GM12878 (cell line): ENCODE data around the gene CPT1C. TPM values are rescaled to one million over a fixed set of nuclear protein-coding genes. Genes with fewer than 3 reads are reported as not detected.

Experiments used
- ATAC-seq: fragments of 200-7000 bp; cut with Tn5 transposase; 3 replicates; pipeline ENCODE4 v1.9.1; 2020; ENCODE audit warnings: mild to moderate bottlenecking, moderate library complexity
- BruUV-seq: library from RNA; stranded (reverse); fragments of 400-500 nt; replicated peaks from 2 replicates; lab custom pipeline; 2021; lab: Mats Ljungman, UMichigan
- CTCF ChIA-PET: fragments of 300-600 bp; sonication (Branson Sonifier 250); formaldehyde crosslinking; extraction: SDS; loops from one replicate; lab custom pipeline; 2021; ENCODE audit warnings: inconsistent platforms; lab: Yijun Ruan, JAX
- POLR2A ChIA-PET: fragments of 350-600 bp; formaldehyde crosslinking; extraction: SDS; loops from one replicate; lab custom pipeline; 2021; ENCODE audit warnings: inconsistent platforms; lab: Charles Lee
- RAD21 ChIA-PET: fragments of 300-600 bp; sonication (Branson Sonifier 250); formaldehyde crosslinking; loops from one replicate; lab custom pipeline; 2023; ENCODE audit warnings: antibody characterized with exemption; ENCODE audit not compliant: unreplicated experiment; lab: Charles Lee
- SMC1A ChIA-PET: fragments of 300-600 bp; sonication (Branson Sonifier 250); formaldehyde crosslinking; loops from one replicate; lab custom pipeline; 2023; ENCODE audit not compliant: unreplicated experiment, uncharacterized antibody; lab: Charles Lee
- DNase-seq: peaks from one replicate; pipeline ENCODE4 v3.0.0-alpha.2; 2011; ENCODE audit warnings: low read depth, low spot score
- FAIRE-seq: peaks from 3 replicates; lab custom pipeline; 2011; peaks lifted over from hg19 to GRCh38; lab: Jason Lieb, UNC
- H2AFZ ChIP-seq: 2 replicates; pipeline ENCODE4 v1.6.0; 2011; ENCODE audit warnings: low read depth, low read length, control low read depth; ENCODE audit not compliant: control insufficient read depth
- H3K27ac ChIP-seq: 2 replicates; pipeline ENCODE4 v1.5.1; 2011; ENCODE audit warnings: control low read depth; ENCODE audit not compliant: control insufficient read depth, insufficient read depth
- H3K27me3 ChIP-seq, 2 experiments: replicated peaks in 1 of 2; 2 replicates each; pipeline versions ENCODE4 v1.6.0 to v1.6.1; 2011; ENCODE audit warnings: low read length in 1 of 2; ENCODE audit not compliant: control insufficient read depth in 2 of 2, insufficient read depth in 2 of 2
- H3K36me3 ChIP-seq, 2 experiments: 2 replicates each; pipeline ENCODE4 v1.5.1; 2011; ENCODE audit warnings: low read length in 1 of 2; ENCODE audit not compliant: control insufficient read depth in 2 of 2, insufficient read depth in 2 of 2
- H3K4me1 ChIP-seq: 2 replicates; pipeline ENCODE4 v1.6.1; 2011; ENCODE audit warnings: mild to moderate bottlenecking, low read length, moderate library complexity, mixed read lengths; ENCODE audit not compliant: control insufficient read depth, insufficient read depth
- H3K4me2 ChIP-seq: 2 replicates; pipeline ENCODE4 v1.6.0; 2011; ENCODE audit warnings: control low read depth; ENCODE audit not compliant: control insufficient read depth, insufficient read depth
- H3K4me3 ChIP-seq: fragments of 200-600 bp; sonication (generic); 2 replicates; pipeline ENCODE4 v1.5.1; 2016
- H3K79me2 ChIP-seq: 2 replicates; pipeline ENCODE4 v1.6.0; 2011; ENCODE audit warnings: low read length; ENCODE audit not compliant: control insufficient read depth, insufficient read depth
- H3K9ac ChIP-seq: 2 replicates; pipeline ENCODE4 v1.8.0; 2011; ENCODE audit warnings: low read length, control low read depth, mixed read lengths; ENCODE audit not compliant: control insufficient read depth, insufficient read depth
- H3K9me3 ChIP-seq: replicated peaks from 3 replicates; pipeline ENCODE4 v1.5.1; 2011; ENCODE audit warnings: mild to moderate bottlenecking, low read length; ENCODE audit not compliant: control insufficient read depth, insufficient read depth
- H4K20me1 ChIP-seq: 2 replicates; pipeline ENCODE4 v1.6.0; 2011; ENCODE audit not compliant: control insufficient read depth, insufficient read depth
- ASH2L ChIP-seq: fragments of 300-600, 200-600 bp; sonication (generic); IDR thresholded peaks from 2 replicates; pipeline ENCODE4 v1.6.1; 2017; ENCODE audit warnings: low read depth, mild to moderate bottlenecking, borderline replicate concordance
- CHD1 ChIP-seq: IDR thresholded peaks from 2 replicates; pipeline ENCODE4 v1.6.1; 2012; ENCODE audit warnings: low read depth, low read length, improper control_type of control experiment
- CHD2 ChIP-seq: IDR thresholded peaks from 2 replicates; pipeline ENCODE4 v1.6.1; 2011; ENCODE audit warnings: low read depth, low read length, improper control_type of control experiment, borderline replicate concordance
- CREB1 ChIP-seq: IDR thresholded peaks from 2 replicates; pipeline ENCODE4 v1.6.1; 2012; ENCODE audit warnings: low read depth, mild to moderate bottlenecking, inconsistent platforms
- CTCF ChIP-seq, 3 experiments: IDR thresholded peaks in 2 of 3; conservative IDR thresholded peaks in 1 of 3; 2 replicates each; pipeline ENCODE4 v1.5.1; 2011; ENCODE audit warnings: low read depth in 3 of 3, low read length in 3 of 3, mild to moderate bottlenecking in 3 of 3, control low read depth in 2 of 3, moderate library complexity in 2 of 3, inconsistent platforms in 1 of 3, mixed read lengths in 1 of 3; ENCODE audit not compliant: control insufficient read depth in 2 of 3, insufficient read depth in 1 of 3; ENCODE audit errors: extremely low read depth in 1 of 3
- ETV6 ChIP-seq, 2 experiments: fragments of 450-650 bp in 1 of 2; IDR thresholded peaks in 1 of 2; conservative IDR thresholded peaks in 1 of 2; 2 replicates each; pipeline ENCODE4 v1.6.1; 2014; ENCODE audit warnings: antibody characterized with exemption in 1 of 2, borderline replicate concordance in 1 of 2, low read depth in 1 of 2, mild to moderate bottlenecking in 1 of 2, moderate library complexity in 1 of 2
- EZH2 ChIP-seq: IDR thresholded peaks from 2 replicates; pipeline ENCODE4 v1.6.1; 2012; ENCODE audit warnings: low read depth, mild to moderate bottlenecking, control low read depth, inconsistent platforms, low read length, borderline replicate concordance; ENCODE audit not compliant: control insufficient read depth
- HDGF ChIP-seq: fragments of 450-650 bp; IDR thresholded peaks from 2 replicates; pipeline ENCODE4 v1.6.1; 2016; ENCODE audit warnings: antibody characterized with exemption
- IRF5 ChIP-seq: fragments of 450-650 bp; IDR thresholded peaks from 2 replicates; pipeline ENCODE4 v1.6.1; 2017; ENCODE audit warnings: borderline replicate concordance
- JUNB ChIP-seq: IDR thresholded peaks from 2 replicates; pipeline ENCODE4 v1.6.1; 2016; ENCODE audit warnings: antibody characterized with exemption, mild to moderate bottlenecking
- LARP7 ChIP-seq: fragments of 450-650 bp; IDR thresholded peaks from 2 replicates; pipeline ENCODE4 v1.6.1; 2017; ENCODE audit warnings: mild to moderate bottlenecking
- NFYB ChIP-seq: IDR thresholded peaks from 2 replicates; pipeline ENCODE4 v1.6.1; 2011; ENCODE audit warnings: low read depth, mild to moderate bottlenecking, low read length, improper control_type of control experiment, moderate library complexity; ENCODE audit not compliant: insufficient read depth
- POLR2A ChIP-seq: IDR thresholded peaks from 2 replicates; pipeline ENCODE4 v1.6.1; 2011; ENCODE audit warnings: low read depth, mild to moderate bottlenecking, low read length
- REST ChIP-seq: IDR thresholded peaks from 2 replicates; pipeline ENCODE4 v1.6.1; 2012; ENCODE audit warnings: mild to moderate bottlenecking, low read depth, low read length
- RUNX3 ChIP-seq: IDR thresholded peaks from 2 replicates; pipeline ENCODE4 v1.6.1; 2012; ENCODE audit warnings: low read length, inconsistent platforms
- WGBS: methylation state at CpG from one replicate; pipeline ENCODE4 v1.1.6; 2016; ENCODE audit warnings: low lambda C conversion rate; ENCODE audit not compliant: insufficient replicate concordance, insufficient coverage; ENCODE audit errors: missing lambda C conversion rate; 5-methylcytosine and 5-hydroxymethylcytosine counted together
- in situ Hi-C: fragments of 300-500 bp; cut with MboI; formaldehyde crosslinking; loops from 9 replicates; pipeline ENCODE4 v1.14.3; 2018; ENCODE audit warnings: mixed read lengths
- intact Hi-C: fragments of 100-400 bp; cut with micrococcal nuclease; formaldehyde crosslinking; loops from one replicate; pipeline ENCODE4 v1.14.2; 2022; ENCODE audit not compliant: unreplicated experiment
- polyA plus RNA-seq, 11 experiments: library from polyadenylated mRNA; depleted of rRNA in 4 of 11; unstranded in 6 of 11; stranded (reverse) in 5 of 11; fragments of >200 nt; fragmentation: Nextera tagmentation in 4 of 11; fragmentation: Illumina TruSeq in 1 of 11; extraction: Ambion mirVana in 4 of 11; extraction: Trizol in 1 of 11; gene quantifications; 1 replicate in 1 of 11; 2 replicates in 10 of 11; pipeline versions ENCODE4 v1.2.1 to v1.2.3, GENCODE V29; 2011 to 2016; ENCODE audit warnings: inconsistent platforms in 2 of 11, missing spikeins in 2 of 11, low read depth in 1 of 11
- total RNA-seq, 4 experiments: library from RNA; depleted of rRNA in 3 of 4; stranded (reverse); fragments of >200 nt in 3 of 4; fragmentation: Illumina TruSeq in 1 of 4; extraction: Trizol in 1 of 4; gene quantifications; 2 replicates each; pipeline versions ENCODE4 v1.2.1 to v1.2.3, GENCODE V29; 2013 to 2021

Gene CPT1C
- total and polyA plus RNA-seq, 10 of the 15 experiments (the other 5 are each of a cell fraction or from before 2014, with no cell fraction given), result 0.04 to 0.56 (median 0.21) TPM; not detected in 3

GRCh38 chr19:49684251-49684982, 6.5 kb upstream of the CPT1C start:
- Histone ChIP-seq H3K79me2 (peaks cover 26% of the 10 kb centered on the region), H3K27ac (no peak overlapping the region), H4K20me1 (peaks cover 12% of the 10 kb centered on the region), H3K36me3 (peaks cover 24 to 48% of the 10 kb centered on the region in 2 experiments), H3K9ac (no peak overlapping the region), H3K4me2 (no peak overlapping the region), H3K9me3 (no peaks in the 10 kb centered on the region), H3K4me3 (no peak overlapping the region), H2AFZ (no peak overlapping the region), H3K27me3 (no peaks in the 10 kb centered on the region), H3K4me1 (peaks cover 10% of the 10 kb centered on the region)
- ChIA-PET CTCF (interaction anchor here (0.5 to 2.0 kb wide), 7 partner anchors 8 to 308 kb away, joined by 3 to 6 read pairs (median 3); partner anchors contain the start of gene RRAS), POLR2A (no interaction called here), RAD21 (no interaction called here), SMC1A (no interaction called here)
- 81% methylated on average over 35 of the region's 35 CpGs for WGBS
- in situ Hi-C loops (no loop called here), intact Hi-C loops (no loop called here)
- no TSS peak for BruUV-seq
- ATAC-seq (peak; percentile 55), FAIRE-seq (no peak), DNase-seq (no peak)
- 0 out of 2 replicates have a peak, but pooled peaks have one; percentile 46 for TF ChIP-seq HDGF
- 0 out of 2 replicates have a peak, but pooled peaks have one; percentile 28 for TF ChIP-seq LARP7
- no peak for TF ChIP-seq ASH2L
- no peak for TF ChIP-seq ETV6 (conservative IDR thresholded peaks at IDR 0.05 in 1 of 2, IDR thresholded peaks at IDR 0.05 in 1 of 2; ENCODE audit: borderline replicate concordance in 1 of 2, low read depth in 1 of 2)
- peak; percentile 51 to 74 (median 70) for TF ChIP-seq CTCF (IDR thresholded peaks at IDR 0.05 in 2 of 3, conservative IDR thresholded peaks at IDR 0.05 in 1 of 3; ENCODE audit: control insufficient read depth in 2 of 3, extremely low read depth in 1 of 3, insufficient read depth in 1 of 3, low read depth in 3 of 3, low read length in 3 of 3)
- TF ChIP-seq JUNB, result no peak
- no peak for TF ChIP-seq CHD2
- peak; percentile 75 for TF ChIP-seq POLR2A
- no peak for TF ChIP-seq IRF5
- no peak for TF ChIP-seq EZH2
- no peak for TF ChIP-seq CREB1
- TF ChIP-seq NFYB, result no peak
- TF ChIP-seq REST, result no peak
- TF ChIP-seq CHD1, result no peak
- TF ChIP-seq RUNX3, result no peak
